HUES6 (cell line): Measurements from ENCODE around the gene CYP2B6.
A peak's percentile ranks its signal among the peaks of the same experiment; 100 is the strongest.
"Not testable (repeated sequence)": the region's sequence is repeated elsewhere in the genome, so short reads cannot be mapped to it uniquely, and the experiment has no call there.

ENCODE experiments used
- H3K27ac ChIP-seq: 2 replicates; pipeline ENCODE4 v1.7.0; 2013; ENCODE audit warnings: low read depth, mild to moderate bottlenecking, low read length, inconsistent platforms
- H3K27me3 ChIP-seq: 2 replicates; pipeline ENCODE4 v1.6.1; 2013; ENCODE audit warnings: low read length; ENCODE audit not compliant: control insufficient read depth, insufficient read depth
- H3K36me3 ChIP-seq: 2 replicates; pipeline ENCODE4 v1.6.1; 2013; ENCODE audit warnings: low read length; ENCODE audit not compliant: control insufficient read depth, insufficient read depth
- H3K4me1 ChIP-seq: 2 replicates; pipeline ENCODE4 v1.6.1; 2013; ENCODE audit warnings: low read length; ENCODE audit not compliant: control insufficient read depth, insufficient read depth
- H3K4me3 ChIP-seq: 2 replicates; pipeline ENCODE4 v1.5.1; 2013; ENCODE audit warnings: low read depth, low read length
- H3K9ac ChIP-seq: one replicate; pipeline ENCODE4 v1.6.1; 2013; ENCODE audit warnings: mild to moderate bottlenecking, low read length
- H3K9me3 ChIP-seq: 2 replicates; pipeline ENCODE4 v1.6.1; 2013; ENCODE audit warnings: low read depth, low read length; ENCODE audit not compliant: control insufficient read depth, insufficient read depth

Gene CYP2B6

DNA sequence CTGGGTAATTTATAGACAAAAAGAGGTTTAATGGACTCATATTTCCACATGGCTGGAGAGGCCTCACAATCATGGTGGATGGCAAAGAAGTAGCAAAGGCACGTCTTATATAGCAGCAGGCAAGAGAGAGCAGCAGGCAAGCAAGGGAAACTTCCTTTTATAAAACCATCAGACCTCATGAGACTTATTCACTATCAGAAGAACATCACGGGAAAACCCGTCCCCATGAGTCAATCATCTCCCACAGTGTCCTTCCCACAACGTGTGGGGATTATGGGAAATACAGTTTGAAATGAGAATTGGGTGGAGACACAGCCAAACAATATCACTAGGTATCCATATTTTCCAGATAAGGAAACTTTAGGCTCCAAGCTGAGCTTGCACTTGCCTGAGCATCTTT is 9.5 kb upstream of the CYP2B6 start:
- no peaks in the 10 kb centered on the region for H3K27me3 ChIP-seq
- no peak overlapping the region for H3K4me3 ChIP-seq
- H3K27ac ChIP-seq = peak overlapping the region; percentile 71; the same call in 1 of the 2 replicates
- peaks cover 3% of the 10 kb centered on the region; the same call in 1 of the 2 replicates for H3K9me3 ChIP-seq
- H3K4me1 ChIP-seq = peaks cover 33% of the 10 kb centered on the region
- H3K36me3 ChIP-seq = no peaks in the 10 kb centered on the region
- no peak overlapping the region for H3K9ac ChIP-seq

DNA sequence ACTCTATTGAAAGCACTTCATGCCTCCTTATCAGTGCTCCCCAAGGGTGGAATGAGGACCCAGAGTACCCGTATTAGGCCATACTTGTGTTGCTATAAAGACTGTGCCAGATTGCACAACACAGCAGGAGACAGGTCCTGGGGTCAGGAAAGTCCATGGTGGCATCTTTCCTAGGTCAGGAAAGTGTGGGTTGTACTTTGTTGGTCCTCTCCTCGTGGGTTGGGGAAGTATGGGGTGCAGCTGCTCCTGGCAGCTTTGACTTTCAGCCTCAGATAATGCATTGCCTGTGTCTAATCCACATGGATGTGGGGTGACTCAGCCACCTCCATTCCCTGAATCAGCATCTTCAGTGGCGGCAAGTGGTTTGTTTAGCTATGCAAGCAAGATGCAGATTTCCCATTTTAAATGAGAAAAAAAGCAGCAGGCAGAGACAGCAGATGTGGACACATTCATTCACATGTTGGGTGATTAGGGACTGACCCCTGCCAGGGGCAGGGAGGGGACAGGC is 8.4 kb upstream of the CYP2B6 start:
- Histone ChIP-seq H3K4me1 (peaks cover 33% of the 10 kb centered on the region), H3K36me3 (no peaks in the 10 kb centered on the region), H3K4me3 (peak overlapping the region; percentile 19), H3K27me3 (no peaks in the 10 kb centered on the region), H3K27ac (peak overlapping the region; percentile 60), H3K9ac (peak overlapping the region; percentile 71), H3K9me3 (peaks cover 3% of the 10 kb centered on the region; the same call in 1 of the 2 replicates)

DNA sequence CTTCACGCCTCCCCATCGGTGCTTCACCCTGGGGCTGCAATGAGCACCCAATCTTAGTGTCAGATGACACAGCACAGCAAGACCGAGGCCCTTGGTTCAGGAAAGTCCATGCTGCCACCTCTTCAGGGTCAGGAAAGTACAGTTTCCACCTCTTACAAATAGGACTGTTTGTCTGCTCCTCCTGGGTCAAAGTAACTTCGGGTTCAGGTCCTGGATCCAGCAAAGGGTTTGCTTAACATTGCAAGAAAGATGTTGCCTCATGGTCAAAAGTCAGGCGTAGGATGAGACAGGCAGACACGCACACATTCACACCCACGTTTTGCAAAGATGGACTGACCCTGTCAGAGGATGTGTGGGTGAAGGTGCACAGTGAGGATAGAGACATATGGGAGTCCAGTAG is 1.6 kb upstream of the CYP2B6 start:
- Histone ChIP-seq H3K4me1 (no peaks in the 10 kb centered on the region), H3K27me3 (no peaks in the 10 kb centered on the region), H3K36me3 (no peaks in the 10 kb centered on the region), H3K27ac (no peak overlapping the region), H3K9me3 (no peaks in the 10 kb centered on the region), H3K4me3 (no peak overlapping the region), H3K9ac (no peak overlapping the region)

DNA sequence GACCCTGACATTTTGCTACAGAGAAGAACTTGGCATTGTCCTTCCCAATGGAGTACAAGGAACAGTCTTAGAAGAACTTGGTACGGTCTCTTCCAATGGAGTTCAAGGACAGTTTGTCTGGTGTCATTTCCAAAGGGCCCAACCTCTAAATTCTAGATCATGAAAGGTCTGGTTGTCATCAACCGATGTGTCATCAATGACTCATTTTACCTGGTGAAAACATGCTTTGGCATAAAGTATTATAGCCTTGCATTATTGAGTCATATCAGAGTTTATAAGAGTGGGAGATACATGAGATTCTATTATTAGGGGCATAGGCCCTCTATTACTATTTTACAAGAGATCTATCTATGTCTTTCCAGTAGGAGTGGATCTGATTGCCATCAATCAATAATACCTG is 4.3 kb downstream of the CYP2B6 start:
- Histone ChIP-seq H3K36me3 (no peaks in the 10 kb centered on the region), H3K9me3 (0 out of 2 replicates have a peak, but pooled peaks cover 8% of the 10 kb centered on the region), H3K27me3 (no peaks in the 10 kb centered on the region), H3K9ac (no peak overlapping the region), H3K4me1 (no peaks in the 10 kb centered on the region), H3K4me3 (no peak overlapping the region), H3K27ac (no peak overlapping the region)

DNA sequence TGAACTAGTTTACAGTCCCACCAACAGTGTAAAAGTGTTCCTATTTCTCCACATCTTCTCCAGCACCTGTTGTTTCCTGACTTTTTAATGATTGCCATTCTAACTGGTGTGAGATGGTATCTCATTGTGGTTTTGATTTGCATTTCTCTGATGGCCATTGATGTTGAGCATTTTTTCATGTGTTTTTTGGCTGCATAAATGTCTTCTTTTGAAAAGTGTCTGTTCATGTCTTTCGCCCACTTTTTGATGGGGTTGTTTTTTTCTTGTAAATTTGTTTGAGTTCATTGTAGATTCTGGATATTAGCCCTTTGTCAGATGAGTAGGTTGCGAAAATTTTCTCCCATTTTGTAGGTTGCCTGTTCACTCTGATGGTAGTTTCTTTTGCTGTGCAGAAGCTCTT is 7.9 kb downstream of the CYP2B6 start:
- H3K36me3 ChIP-seq, H3K4me3 ChIP-seq, H3K27ac ChIP-seq, H3K4me1 ChIP-seq, H3K9ac ChIP-seq, H3K27me3 ChIP-seq, H3K9me3 ChIP-seq: not testable (repeated sequence)

DNA sequence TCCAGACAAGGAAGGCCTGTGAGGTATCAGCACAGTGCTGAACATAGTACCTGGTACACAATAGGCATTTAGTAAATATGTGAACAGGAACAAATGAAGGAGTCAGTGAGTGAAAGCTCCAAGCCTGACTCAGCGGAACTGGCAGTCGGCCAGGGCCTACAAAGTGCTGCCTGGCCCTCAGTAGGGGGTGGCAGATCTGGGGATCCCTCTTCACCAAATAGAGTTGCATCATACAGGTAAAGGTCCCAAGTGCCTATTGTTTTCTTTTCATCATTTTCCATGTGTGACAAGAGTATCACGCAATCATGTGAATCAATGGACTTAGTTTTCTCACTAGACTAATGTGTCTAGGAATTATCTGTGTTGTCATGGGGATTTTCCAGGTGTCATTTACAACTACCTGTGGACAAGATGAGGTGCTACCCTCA is 9.2 kb downstream of the CYP2B6 start:
- Histone ChIP-seq H3K27me3 (no peaks in the 10 kb centered on the region), H3K9me3 (peaks cover 16% of the 10 kb centered on the region), H3K4me3 (no peak overlapping the region), H3K9ac (no peak overlapping the region), H3K4me1 (peaks cover 5% of the 10 kb centered on the region; the same call in 1 of the 2 replicates), H3K27ac (no peak overlapping the region), H3K36me3 (no peaks in the 10 kb centered on the region)

DNA sequence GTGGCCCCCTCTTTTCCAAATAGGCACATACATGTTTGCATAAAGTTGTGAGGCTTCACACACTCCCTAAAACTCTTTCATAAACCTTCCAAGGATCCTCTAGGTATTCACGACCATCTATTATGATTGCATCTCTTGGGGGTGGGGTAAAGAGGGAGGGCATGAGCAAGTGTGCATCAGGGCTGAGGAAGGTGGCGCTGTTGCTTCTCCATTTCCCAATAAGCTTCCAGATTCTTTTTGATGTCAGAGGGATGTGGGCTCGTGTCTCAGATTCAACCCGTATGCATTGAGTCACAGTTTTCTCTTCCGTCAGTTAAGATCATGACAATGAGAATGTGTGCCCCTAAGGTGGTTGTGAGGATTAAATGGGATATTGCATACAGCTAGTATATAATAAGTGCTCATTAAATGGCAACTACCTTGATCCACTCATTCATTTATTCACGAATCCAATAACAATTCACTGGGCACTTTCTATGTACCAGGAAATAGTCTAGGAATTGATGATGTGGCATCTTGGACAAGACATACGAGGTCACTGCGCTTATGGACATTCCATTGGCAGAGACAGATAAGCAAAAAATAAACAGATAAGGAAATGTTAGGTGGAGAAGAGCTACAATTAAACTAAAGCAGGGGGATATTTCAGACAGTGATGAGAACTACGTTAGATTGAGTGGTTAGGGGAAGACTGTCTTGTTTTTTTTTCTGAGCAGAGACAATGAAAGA is 10.3 kb downstream of the CYP2B6 start:
- H3K4me3 ChIP-seq = no peak overlapping the region
- H3K9ac ChIP-seq = no peak overlapping the region
- H3K36me3 ChIP-seq = no peaks in the 10 kb centered on the region
- H3K4me1 ChIP-seq = peaks cover 5% of the 10 kb centered on the region; the same call in 1 of the 2 replicates
- peaks cover 16% of the 10 kb centered on the region for H3K9me3 ChIP-seq
- H3K27ac ChIP-seq = no peak overlapping the region
- H3K27me3 ChIP-seq = no peaks in the 10 kb centered on the region

DNA sequence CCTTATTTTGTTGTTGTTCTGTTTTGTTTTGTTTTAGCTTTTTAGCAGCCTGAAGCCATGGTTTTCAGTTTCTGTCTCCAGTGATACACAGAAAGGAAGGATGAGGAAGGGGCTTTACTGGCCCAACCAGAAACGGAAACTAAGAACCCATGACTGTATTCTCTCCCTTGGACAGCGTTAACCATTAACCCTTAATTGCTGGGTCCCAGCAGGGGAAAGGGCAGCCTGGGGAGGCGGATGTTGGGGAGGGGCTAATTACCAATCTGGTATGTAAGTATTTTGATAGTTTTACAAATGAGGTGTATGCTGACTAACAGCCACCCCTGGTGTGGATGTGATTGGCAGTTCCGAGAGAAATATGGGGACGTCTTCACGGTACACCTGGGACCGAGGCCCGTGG is 12.6 kb downstream of the CYP2B6 start:
- not testable (repeated sequence) for H3K9ac ChIP-seq, H3K27me3 ChIP-seq

DNA sequence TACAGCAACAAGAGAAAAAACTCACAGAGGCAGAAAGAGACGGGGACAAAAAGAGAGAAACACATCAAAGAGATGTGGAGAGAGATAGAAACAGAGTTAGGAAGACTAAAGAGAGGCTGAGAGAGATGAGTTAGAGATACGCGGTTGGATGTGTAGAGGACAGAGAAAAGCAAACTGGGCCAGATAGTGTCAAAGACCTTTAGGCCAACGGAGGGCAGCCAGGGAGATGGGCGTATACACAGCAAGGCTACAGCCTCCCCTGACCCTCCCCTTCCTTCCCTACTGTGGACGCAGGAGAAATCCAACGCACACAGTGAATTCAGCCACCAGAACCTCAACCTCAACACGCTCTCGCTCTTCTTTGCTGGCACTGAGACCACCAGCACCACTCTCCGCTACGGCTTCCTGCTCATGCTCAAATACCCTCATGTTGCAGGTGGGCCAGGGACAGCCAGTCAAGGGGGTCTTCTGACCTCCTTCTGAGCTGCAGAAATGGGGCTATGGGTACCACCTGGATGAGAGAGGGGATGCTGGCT is 18.7 kb downstream of the CYP2B6 start:
- Histone ChIP-seq H3K9ac (no peak overlapping the region), H3K4me1 (no peaks in the 10 kb centered on the region), H3K9me3 (peaks cover 1% of the 10 kb centered on the region), H3K4me3 (no peak overlapping the region), H3K27ac (no peak overlapping the region), H3K36me3 (peaks cover 3% of the 10 kb centered on the region; the same call in 1 of the 2 replicates), H3K27me3 (peaks cover 7% of the 10 kb centered on the region; the same call in 1 of the 2 replicates)

More for the DNA sequence above, 12.6 kb downstream of the CYP2B6 start:
- not testable (repeated sequence) for H3K4me3 ChIP-seq, H3K27ac ChIP-seq, H3K36me3 ChIP-seq, H3K4me1 ChIP-seq
- H3K9me3 ChIP-seq = peaks cover 16% of the 10 kb centered on the region

DNA sequence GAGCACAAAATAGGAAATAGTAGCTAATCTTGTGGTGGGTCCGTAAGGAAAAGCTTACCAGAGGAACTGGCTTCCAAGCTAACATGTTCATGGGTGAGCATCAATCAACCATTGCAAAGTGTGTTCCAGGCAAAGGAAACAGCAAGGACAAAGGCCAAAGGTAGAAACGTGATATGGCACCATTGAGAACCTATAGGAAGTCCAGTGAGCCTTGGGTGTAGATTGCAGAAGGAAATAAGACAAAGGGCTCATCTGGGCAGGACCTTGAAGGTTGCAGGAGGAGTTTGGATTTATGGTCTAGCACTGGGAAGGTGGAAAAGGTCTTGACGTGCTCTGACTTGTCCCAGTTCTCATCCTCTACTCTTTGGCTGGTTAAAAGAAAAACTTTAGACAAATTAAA is 22.3 kb downstream of the CYP2B6 start:
- H3K27me3 ChIP-seq = no peaks in the 10 kb centered on the region
- H3K9me3 ChIP-seq = no peaks in the 10 kb centered on the region; the same call in 1 of the 2 replicates

DNA sequence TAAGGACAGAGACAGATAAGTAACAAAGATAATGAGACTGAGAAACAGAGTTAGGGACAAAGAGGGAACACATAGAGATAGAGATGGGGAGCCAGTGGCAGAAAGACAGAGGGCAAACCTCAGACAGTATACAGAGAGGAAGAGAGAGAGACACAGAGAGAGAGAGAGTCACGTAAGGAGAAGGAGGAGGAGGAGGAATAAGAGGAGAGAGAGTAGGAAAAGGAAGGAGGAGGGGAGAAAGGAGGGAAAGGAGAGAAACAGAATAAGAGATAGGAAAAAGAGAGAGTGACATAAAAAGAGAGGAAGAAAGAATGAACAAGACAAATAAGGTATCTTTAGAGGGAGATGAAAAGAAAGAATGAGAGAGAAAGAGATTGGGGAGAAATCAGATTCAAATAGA is 23.6 kb downstream of the CYP2B6 start:
- Histone ChIP-seq H3K27me3 (no peaks in the 10 kb centered on the region), H3K9me3 (no peaks in the 10 kb centered on the region; the same call in 1 of the 2 replicates), H3K4me3 (no peak overlapping the region), H3K9ac (no peak overlapping the region), H3K4me1 (no peaks in the 10 kb centered on the region), H3K27ac (no peak overlapping the region), H3K36me3 (peaks cover 3% of the 10 kb centered on the region; the same call in 1 of the 2 replicates)

More for the DNA sequence above, 22.3 kb downstream of the CYP2B6 start:
- Histone ChIP-seq H3K36me3 (peaks cover 3% of the 10 kb centered on the region; the same call in 1 of the 2 replicates), H3K4me3 (no peak overlapping the region), H3K27ac (no peak overlapping the region), H3K4me1 (no peaks in the 10 kb centered on the region), H3K9ac (no peak overlapping the region)
